ENCODE data around the gene PCDHB13.
"Not testable (repeated sequence)": the region's sequence is repeated elsewhere in the genome, so short reads cannot be mapped to it uniquely, and the experiment has no call there.

- not testable (repeated sequence) for TF ChIP-seq FOXA1, TARDBP, ARNT (IDR thresholded peaks at IDR 0.05)
These were observed 24.6 kb upstream of the PCDHB13 start for GRCh38 chr5:141189131-141189530.
